ENCODE measurements around the gene C9orf78.

The C9orf78 gene

GRCh38 chr9:129868023-129868871 is 33.2 kb upstream of the C9orf78 start:
- FAIRE-seq (no peak), DNase-seq (ENCODE audit: extremely low spot score, insufficient read length, low read depth) (no peak)

GRCh38 chr9:129867136-129868022 is 32.3 kb upstream of the C9orf78 start:
- FAIRE-seq (no peak), DNase-seq (ENCODE audit: extremely low spot score, insufficient read length, low read depth) (no peak)

DNA sequence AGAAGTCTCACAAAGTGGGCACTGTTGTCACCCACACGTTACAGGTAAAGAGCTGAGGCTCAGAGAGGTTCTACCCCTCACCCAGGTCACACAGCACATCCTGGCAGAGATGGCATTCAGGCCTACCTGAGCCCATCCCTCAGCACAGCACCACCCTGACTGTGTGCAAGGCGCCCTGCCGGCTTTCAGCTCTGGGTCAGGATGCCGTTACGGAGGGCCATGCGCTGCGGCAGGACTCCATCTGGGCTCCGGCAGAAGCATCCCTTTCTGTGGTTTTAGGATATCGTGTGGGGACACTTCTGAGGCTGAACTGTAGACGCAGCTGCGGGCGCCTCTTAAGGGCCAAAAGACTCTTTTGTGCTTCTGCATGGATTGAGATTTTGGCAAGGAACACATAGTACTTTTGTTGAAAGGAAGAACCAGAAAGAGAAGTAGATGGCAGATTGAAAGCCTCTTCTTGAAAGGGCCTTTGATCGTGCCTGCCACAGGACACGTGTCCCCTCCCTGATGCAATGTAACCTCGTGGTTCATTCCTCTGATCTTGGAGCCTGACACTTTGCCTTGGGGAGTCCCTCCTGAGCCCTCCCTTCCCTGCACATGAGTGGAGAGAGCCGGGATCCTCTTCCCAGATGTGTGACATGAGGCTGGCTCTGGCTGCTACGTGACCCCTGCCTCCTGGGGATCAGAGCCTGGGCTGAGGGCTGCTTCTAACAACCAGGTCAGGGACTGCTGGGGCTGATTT is 31.5 kb upstream of the C9orf78 start:
- FAIRE-seq (no peak), DNase-seq (ENCODE audit: extremely low spot score, insufficient read length, low read depth) (no peak)

- DNase-seq (ENCODE audit: extremely low spot score, insufficient read length, low read depth), result no peak
- no peak for FAIRE-seq
These were observed 30.7 kb upstream of the C9orf78 start for GRCh38 chr9:129865668-129866320.

- DNase-seq (ENCODE audit: extremely low spot score, insufficient read length, low read depth) (no peak), FAIRE-seq (no peak)
These were observed 30.0 kb upstream of the C9orf78 start for GRCh38 chr9:129864991-129865647.

DNA sequence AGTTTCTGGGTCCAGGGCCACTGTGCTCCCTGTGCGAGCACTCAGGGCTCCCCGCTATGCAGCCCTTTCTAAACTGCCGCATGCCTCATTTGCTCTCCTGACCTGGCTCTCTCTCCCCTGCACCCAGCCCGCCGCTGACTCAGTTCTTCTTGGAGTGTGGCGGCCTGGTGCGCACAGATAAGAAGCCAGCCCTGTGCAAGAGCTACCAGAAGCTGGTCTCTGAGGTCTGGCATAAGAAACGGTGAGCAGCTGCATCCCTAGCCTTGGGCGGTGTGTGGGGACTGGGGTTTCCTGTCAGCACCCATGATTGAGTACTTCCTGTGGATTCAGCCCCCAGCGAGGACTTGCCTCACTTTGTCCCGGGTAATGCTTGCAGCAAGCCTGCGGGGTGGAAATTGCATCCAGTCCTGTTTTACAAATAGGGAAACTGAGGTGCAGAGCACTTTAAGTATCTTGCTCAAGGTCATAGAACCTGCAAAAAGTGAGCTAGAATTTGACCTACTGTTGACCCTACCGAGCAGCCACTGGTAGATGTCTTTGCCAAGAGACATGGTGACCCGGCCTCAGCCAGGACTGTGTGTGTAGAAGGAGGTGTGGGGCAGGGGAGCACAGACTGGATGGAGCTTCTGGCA is 28.1 kb upstream of the C9orf78 start:
- DNase-seq (ENCODE audit: extremely low spot score, insufficient read length, low read depth) (no peak), FAIRE-seq (no peak)

- no peak for FAIRE-seq
- no peak for DNase-seq (ENCODE audit: extremely low spot score, insufficient read length, low read depth)
These were observed 26.4 kb upstream of the C9orf78 start for GRCh38 chr9:129861447-129861827.

DNA sequence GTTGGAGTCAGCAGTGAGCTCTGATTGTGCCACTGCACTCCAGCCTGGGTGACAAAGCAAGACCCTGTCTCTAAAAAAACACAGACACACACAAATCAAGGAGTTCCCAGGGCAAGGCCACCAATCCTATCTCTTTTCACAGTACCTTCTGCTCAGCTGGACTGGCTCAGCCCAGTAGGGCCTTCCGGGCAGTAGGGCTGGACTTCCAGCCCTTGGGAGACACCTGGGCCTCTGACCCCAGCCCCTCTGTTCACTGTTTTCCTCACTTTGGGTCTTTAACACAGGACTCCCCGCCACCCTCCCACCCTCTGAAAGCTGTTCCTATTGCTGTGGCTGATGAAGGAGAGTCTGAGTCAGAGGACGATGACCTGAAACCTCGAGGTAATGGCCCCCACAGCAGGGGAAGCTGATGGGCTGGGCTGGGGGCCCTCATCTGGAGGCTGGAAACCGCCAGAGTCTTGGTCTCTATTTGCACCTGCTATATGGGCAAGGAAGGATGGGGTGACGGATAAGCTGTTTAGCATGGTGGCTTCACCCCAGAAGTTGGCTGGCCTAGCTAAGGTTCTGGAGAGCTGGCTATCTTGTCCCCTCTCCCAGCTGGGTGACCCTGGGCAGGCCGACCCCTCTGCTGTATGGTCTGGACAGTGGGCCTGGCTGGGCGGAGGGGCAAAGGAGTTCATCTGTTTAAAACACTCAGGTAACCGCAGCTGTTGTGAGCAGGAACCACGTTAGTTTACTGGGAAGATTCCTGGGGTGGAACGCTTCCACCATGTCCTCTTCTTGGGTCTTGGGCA is 25.8 kb upstream of the C9orf78 start:
- FAIRE-seq (no peak), DNase-seq (ENCODE audit: extremely low spot score, insufficient read length, low read depth) (no peak)

DNA sequence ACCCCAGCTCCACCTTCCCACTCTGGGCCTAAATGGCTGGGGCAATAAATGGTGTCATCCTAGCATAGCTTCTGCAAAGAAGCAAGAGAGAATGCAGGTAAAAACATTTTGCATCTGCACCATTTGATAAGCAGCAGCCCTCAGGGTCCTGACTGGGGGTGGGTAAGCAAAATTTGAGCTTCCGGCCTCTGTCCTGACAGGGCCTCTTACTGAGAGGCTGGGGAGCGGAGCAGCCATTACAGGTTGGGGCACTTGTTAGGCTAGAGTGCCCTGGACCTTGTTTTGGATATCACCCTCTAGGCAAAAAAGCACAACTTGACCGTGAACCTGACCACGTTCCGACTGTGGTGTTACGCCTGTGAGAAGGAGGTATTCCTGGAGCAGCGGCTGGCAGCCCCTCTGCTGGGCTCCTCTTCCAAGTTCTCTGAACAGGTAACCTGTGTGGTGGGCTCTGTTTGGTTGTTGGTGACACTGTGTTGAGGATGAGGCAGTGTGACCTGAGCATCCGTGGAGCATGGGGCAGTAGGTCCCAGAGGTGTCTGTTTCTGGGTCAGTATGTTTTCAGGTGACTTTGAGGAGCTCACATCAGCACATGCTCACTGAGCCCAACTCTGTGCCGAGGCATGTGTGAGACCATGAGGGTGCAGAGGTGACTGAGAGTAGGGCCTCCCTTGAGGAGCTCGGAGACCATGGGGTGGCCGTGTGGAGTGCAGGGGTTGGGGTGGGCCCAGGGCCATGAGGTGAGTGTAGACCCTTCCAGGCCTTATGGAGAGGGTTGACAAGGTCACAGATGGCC is 23.3 kb upstream of the C9orf78 start:
- FAIRE-seq (no peak), DNase-seq (ENCODE audit: extremely low spot score, insufficient read length, low read depth) (no peak)

DNA sequence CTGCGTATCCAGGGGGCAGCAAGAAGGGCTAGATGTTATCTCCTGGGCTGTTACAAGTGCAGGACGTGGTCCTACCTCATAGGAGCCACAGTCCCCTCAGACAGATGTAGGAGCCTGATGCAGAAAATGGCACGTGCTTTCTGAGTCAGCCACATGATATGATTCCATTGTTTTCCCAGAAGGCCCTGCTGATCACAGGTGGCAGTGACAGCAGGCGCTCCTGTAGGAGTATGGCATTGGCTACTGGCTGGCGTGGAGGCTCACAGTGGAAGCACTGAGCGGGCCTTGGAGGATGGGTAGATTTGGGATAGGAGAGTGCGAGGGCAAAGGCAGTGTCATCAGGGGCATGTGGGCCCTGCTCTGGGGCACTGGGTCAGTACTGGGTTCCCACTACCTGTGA is 22.1 kb upstream of the C9orf78 start:
- DNase-seq (ENCODE audit: extremely low spot score, insufficient read length, low read depth) (no peak), FAIRE-seq (no peak)

DNA sequence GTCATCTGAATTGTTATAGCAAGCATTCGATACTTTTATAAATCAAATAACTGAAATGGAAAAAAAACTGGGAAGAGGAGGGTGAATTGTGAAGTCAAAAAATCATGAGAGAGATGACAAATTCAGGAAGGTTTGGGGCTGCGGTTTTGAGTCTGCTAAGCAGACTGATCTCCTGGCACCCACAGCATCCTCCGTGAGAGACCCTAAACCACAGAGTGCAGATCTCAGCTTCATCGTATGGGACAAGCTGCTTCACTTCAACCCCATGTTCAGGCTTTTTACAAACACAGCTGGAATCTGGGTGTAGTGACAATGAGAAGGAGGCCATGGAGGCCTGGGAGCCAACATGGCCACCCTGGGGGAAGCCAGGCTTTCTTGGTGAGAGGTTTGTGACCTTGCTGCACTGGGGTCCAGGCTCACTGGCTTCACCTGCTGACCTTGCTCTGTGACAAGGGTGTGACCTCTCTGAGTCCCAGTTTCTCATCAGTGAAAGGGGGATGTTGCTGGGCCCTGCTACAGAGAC is 19.6 kb upstream of the C9orf78 start:
- DNase-seq (ENCODE audit: extremely low spot score, insufficient read length, low read depth) (no peak), FAIRE-seq (no peak)

- DNase-seq (ENCODE audit: extremely low spot score, insufficient read length, low read depth) (no peak), FAIRE-seq (no peak)
These were observed 18.5 kb upstream of the C9orf78 start for GRCh38 chr9:129853614-129854013.

DNA sequence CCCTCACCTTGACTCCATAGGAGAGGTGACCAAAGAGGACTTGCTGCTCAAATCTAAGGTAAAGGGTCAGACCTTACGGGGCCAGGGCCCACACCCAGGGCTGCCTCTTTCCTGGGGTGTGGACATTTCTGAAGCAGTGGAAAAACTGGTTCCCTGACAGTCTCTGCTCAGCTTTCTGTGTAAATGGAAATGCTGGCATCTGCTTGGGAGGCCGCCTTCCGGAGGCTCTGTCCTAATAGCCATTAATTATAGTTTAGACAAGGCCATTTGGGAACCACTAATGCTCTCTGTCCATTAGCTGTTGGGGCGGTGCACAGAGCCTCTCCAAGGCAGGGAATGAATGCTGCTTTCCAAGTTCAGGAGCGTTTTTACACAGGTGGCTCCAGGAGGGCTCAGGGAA is 17.5 kb upstream of the C9orf78 start:
- DNase-seq (ENCODE audit: extremely low spot score, insufficient read length, low read depth), result no peak
- no peak for FAIRE-seq

DNA sequence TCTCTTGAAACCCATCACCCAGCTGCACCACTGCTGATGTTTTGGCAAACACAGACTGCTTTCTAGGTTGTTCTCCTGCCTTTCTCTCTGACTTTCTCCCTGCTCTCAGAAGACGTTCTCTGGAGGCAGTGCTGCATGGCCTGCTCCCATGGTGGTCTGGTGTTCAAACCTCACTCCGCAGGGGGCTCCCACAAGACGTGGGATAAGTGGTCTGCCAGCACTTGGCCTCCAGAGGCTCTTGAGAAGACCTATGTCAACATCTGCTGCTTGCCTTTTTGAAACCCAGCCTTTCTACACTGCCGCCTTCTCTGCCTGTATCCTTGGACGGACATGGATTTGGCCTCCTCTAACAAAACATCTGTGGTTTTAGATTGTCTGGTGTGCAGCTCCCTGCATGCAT is 16.7 kb upstream of the C9orf78 start:
- FAIRE-seq (no peak), DNase-seq (ENCODE audit: extremely low spot score, insufficient read length, low read depth) (no peak)

GRCh38 chr9:129850821-129851550 is 15.9 kb upstream of the C9orf78 start:
- FAIRE-seq, result no peak
- DNase-seq (ENCODE audit: extremely low spot score, insufficient read length, low read depth), result no peak

GRCh38 chr9:129849901-129850300 is 14.8 kb upstream of the C9orf78 start:
- no peak for FAIRE-seq
- no peak for DNase-seq (ENCODE audit: extremely low spot score, insufficient read length, low read depth)

All from GM18507 (cell line).